Adrenal gland (tissue), 5 donors: ENCODE results near the gene PRR5.

Experiments
- POLR2A ChIP-seq, 2 donors: fragments of 450-650 bp; IDR thresholded peaks; one replicate each; pipeline ENCODE4 v1.6.1; 2017; ENCODE audit warnings: antibody characterized with exemption in 2 of 2, mild to moderate bottlenecking in 2 of 2, moderate library complexity in 1 of 2
- TF ChIP-seq, protein P1 (sequence below), 6 experiments: fragments of 450-650 bp in 4 of 6; fragments of 200-600 bp in 2 of 6; sonication (generic) in 1 of 6; IDR thresholded peaks; 1 replicate in 5 of 6; 2 replicates in 1 of 6; pipeline versions ENCODE4 v1.5.1 to v1.8.0; 2016 to 2021; ENCODE audit warnings: antibody characterized with exemption in 6 of 6, mild to moderate bottlenecking in 2 of 6, moderate library complexity in 1 of 6
- donor health status: DM: no; HTN: no; CAD: no.

DNA sequence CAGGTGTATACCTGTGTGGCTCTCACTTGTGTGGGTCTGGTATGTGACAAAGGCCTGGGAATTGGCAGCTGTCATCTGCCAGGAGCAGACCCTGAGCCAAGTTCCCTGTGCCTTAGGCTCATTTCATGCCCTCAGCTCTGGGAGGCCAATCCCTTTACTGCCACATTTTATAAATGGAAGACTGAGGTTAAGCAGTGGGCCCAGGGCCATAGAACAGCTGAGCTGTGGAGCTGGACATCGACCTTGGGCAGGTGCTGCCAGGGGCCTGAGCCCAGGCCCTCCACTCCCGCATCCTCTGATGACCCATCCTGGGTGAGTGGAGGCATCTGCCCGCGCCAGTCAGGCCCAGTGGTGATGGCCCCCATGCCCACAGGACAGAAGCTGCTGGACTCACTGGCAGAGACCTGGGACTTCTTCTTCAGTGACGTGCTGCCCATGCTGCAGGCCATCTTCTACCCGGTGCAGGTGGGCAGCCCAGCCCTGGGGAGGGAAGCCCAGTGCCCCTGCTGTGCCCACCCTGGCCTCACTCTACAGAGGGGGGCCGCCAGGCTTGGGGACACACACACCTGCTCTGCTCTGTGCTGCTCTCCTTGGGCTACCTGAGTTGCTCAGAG lies 29.5 kb downstream of the PRR5 start:
- TF ChIP-seq, protein P1, sequence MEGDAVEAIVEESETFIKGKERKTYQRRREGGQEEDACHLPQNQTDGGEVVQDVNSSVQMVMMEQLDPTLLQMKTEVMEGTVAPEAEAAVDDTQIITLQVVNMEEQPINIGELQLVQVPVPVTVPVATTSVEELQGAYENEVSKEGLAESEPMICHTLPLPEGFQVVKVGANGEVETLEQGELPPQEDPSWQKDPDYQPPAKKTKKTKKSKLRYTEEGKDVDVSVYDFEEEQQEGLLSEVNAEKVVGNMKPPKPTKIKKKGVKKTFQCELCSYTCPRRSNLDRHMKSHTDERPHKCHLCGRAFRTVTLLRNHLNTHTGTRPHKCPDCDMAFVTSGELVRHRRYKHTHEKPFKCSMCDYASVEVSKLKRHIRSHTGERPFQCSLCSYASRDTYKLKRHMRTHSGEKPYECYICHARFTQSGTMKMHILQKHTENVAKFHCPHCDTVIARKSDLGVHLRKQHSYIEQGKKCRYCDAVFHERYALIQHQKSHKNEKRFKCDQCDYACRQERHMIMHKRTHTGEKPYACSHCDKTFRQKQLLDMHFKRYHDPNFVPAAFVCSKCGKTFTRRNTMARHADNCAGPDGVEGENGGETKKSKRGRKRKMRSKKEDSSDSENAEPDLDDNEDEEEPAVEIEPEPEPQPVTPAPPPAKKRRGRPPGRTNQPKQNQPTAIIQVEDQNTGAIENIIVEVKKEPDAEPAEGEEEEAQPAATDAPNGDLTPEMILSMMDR (IDR thresholded peaks at IDR 0.05): no peak
- no peak for TF ChIP-seq POLR2A (IDR thresholded peaks at IDR 0.05)
